ENCODE data around the gene MRPL53.

GRCh38 chr2:74440378-74441169 lies 31.9 kb downstream of the MRPL53 start:
- TF ChIP-seq CTCF (tag by site-specific recombination; IDR thresholded peaks at IDR 0.05) (peak; percentile 92), ZFP37 (tag by site-specific recombination; IDR thresholded peaks at IDR 0.05) (no peak), ZNF350 (tag by site-specific recombination; IDR thresholded peaks at IDR 0.05) (no peak), ZNF580 (tag by site-specific recombination; IDR thresholded peaks at IDR 0.05) (peak; percentile 66), ZNF513 (tag by site-specific recombination; IDR thresholded peaks at IDR 0.05) (no peak), ZNF138 (tag by site-specific recombination; IDR thresholded peaks at IDR 0.05; ENCODE audit: borderline replicate concordance) (no peak)

All from HEK293 (cell line).